K562 (cell line): ENCODE measurements around the gene DYRK1A. TPM values are rescaled to one million over a fixed set of nuclear protein-coding genes. Genes with fewer than 3 reads are reported as not detected.

Experiments used
- ATAC-seq: fragments of 200-7000 bp; cut with Tn5 transposase; 3 replicates; pipeline ENCODE4 v1.9.1; 2020; ENCODE audit warnings: moderate library complexity
- BruUV-seq: library from RNA; stranded (reverse); fragments of 400-500 nt; replicated peaks from 2 replicates; lab custom pipeline; 2021; lab: Mats Ljungman, UMichigan
- CTCF ChIA-PET: fragments of 300-600 bp; formaldehyde crosslinking; extraction: SDS; loops from one replicate; lab custom pipeline; 2021; ENCODE audit warnings: low intra/inter-chr PET ratio; lab: Yijun Ruan, JAX
- POLR2A ChIA-PET: fragments of 300-600, 350-650 bp; sonication (Branson Sonifier 250); formaldehyde crosslinking; extraction: SDS; loops from one replicate; lab custom pipeline; 2021; ENCODE audit warnings: antibody characterized with exemption, inconsistent platforms; lab: Yijun Ruan, JAX
- DNase-seq, 4 experiments: peaks; one replicate each; pipeline versions ENCODE4 v3.0.0 to v3.0.0-alpha.2; 2011 to 2018; ENCODE audit warnings: low spot score in 3 of 4, mixed read lengths in 3 of 4; ENCODE audit errors: extremely low read depth in 1 of 4
- FAIRE-seq: peaks from 2 replicates; lab custom pipeline; 2011; peaks lifted over from hg19 to GRCh38; lab: Jason Lieb, UNC
- H2AFZ ChIP-seq: 2 replicates; pipeline ENCODE4 v1.6.0; 2011; ENCODE audit warnings: low read depth, low read length, control low read depth, inconsistent platforms
- H3K27ac ChIP-seq: fragments of 200-600 bp; 3 replicates; pipeline ENCODE4 v1.8.0; 2011; ENCODE audit warnings: low read depth, mild to moderate bottlenecking, control low read depth, inconsistent platforms, low read length, moderate library complexity, mixed read lengths; ENCODE audit errors: extremely low read depth
- H3K27me3 ChIP-seq, 2 experiments: fragments of 300-600 bp in 1 of 2; 2 replicates in 1 of 2; 3 replicates in 1 of 2; pipeline versions ENCODE4 v1.6.0 to v1.8.0; 2011; ENCODE audit warnings: inconsistent platforms in 2 of 2, low read length in 2 of 2, mild to moderate bottlenecking in 1 of 2, mixed read lengths in 1 of 2, moderate library complexity in 1 of 2; ENCODE audit not compliant: control insufficient read depth in 2 of 2, insufficient read depth in 2 of 2
- H3K36me3 ChIP-seq: fragments of 300-600 bp; 3 replicates; pipeline ENCODE4 v1.8.0; 2011; ENCODE audit warnings: mild to moderate bottlenecking, low read length, inconsistent platforms; ENCODE audit not compliant: control insufficient read depth, insufficient read depth
- H3K4me1 ChIP-seq, 2 experiments: fragments of 200-600 bp in 1 of 2; replicated peaks in 1 of 2; 2 replicates in 1 of 2; 3 replicates in 1 of 2; pipeline versions ENCODE4 v1.5.1 to v1.8.0; 2011; ENCODE audit warnings: inconsistent platforms in 2 of 2, low read length in 2 of 2, mild to moderate bottlenecking in 1 of 2, mixed read lengths in 1 of 2, moderate library complexity in 1 of 2; ENCODE audit not compliant: control insufficient read depth in 2 of 2, insufficient read depth in 2 of 2
- H3K4me2 ChIP-seq: 2 replicates; pipeline ENCODE4 v1.6.1; 2011; ENCODE audit warnings: low read length, control low read depth, inconsistent platforms, mixed read lengths; ENCODE audit not compliant: insufficient read depth
- H3K4me3 ChIP-seq: fragments of 200-600 bp; sonication (generic), shearing (Covaris generic); 2 replicates; pipeline ENCODE4 v1.5.1; 2016; ENCODE audit warnings: control low read depth, inconsistent platforms
- H3K79me2 ChIP-seq: fragments of 200-600 bp; 3 replicates; pipeline ENCODE4 v1.8.0; 2011; ENCODE audit warnings: low read length, inconsistent platforms; ENCODE audit not compliant: control insufficient read depth, insufficient read depth
- H3K9ac ChIP-seq, 2 experiments: 2 replicates each; pipeline versions ENCODE4 v1.6.0 to v1.6.1; 2011; ENCODE audit warnings: low read depth in 2 of 2, low read length in 2 of 2, control low read depth in 1 of 2, inconsistent platforms in 1 of 2, mild to moderate bottlenecking in 1 of 2, mixed read lengths in 1 of 2; ENCODE audit not compliant: insufficient read depth in 1 of 2
- H3K9me1 ChIP-seq: one replicate; pipeline ENCODE4 v1.6.0; 2011; ENCODE audit warnings: inconsistent platforms, mild to moderate bottlenecking, low read length, moderate library complexity; ENCODE audit not compliant: control insufficient read depth, insufficient read depth
- H3K9me3 ChIP-seq: replicated peaks from 2 replicates; pipeline ENCODE4 v1.5.1; 2011; ENCODE audit warnings: low read depth, low read length, inconsistent platforms; ENCODE audit not compliant: control insufficient read depth, insufficient read depth
- H4K20me1 ChIP-seq: replicated peaks from 2 replicates; pipeline ENCODE4 v1.6.1; 2011; ENCODE audit warnings: low read length, inconsistent platforms, mixed read lengths; ENCODE audit not compliant: control insufficient read depth, insufficient read depth
- ELF4 ChIP-seq: fragments of 450-650 bp; formaldehyde crosslinking; IDR thresholded peaks from 2 replicates; pipeline ENCODE4 v1.4.0; 2022; ENCODE audit warnings: missing genetic modification characterization
- RBM34 ChIP-seq: fragments of 200-400 bp; formaldehyde crosslinking; IDR thresholded peaks from 2 replicates; pipeline ENCODE4 v1.6.1; 2018; ENCODE audit warnings: low read length, borderline replicate concordance; ENCODE audit not compliant: insufficient read depth
- SMC3 ChIP-seq: conservative IDR thresholded peaks from 2 replicates; pipeline ENCODE4 v1.6.1; 2011; ENCODE audit warnings: low read depth, low read length, improper control_type of control experiment; ENCODE audit not compliant: insufficient read depth
- TCFL5 ChIP-seq: fragments of 250-450 bp; sonication (Bioruptor Pico); conservative IDR thresholded peaks from 2 replicates; pipeline ENCODE4 v1.6.1; 2021; ENCODE audit warnings: mild to moderate bottlenecking, moderate library complexity, matching md5 sums
- YBX1 ChIP-seq: fragments of 450-650 bp; IDR thresholded peaks from 2 replicates; pipeline ENCODE4 v1.7.1; 2016; ENCODE audit warnings: mild to moderate bottlenecking
- ZBTB7A ChIP-seq: IDR thresholded peaks from 2 replicates; pipeline ENCODE4 v1.6.1; 2011; ENCODE audit warnings: low read depth, mild to moderate bottlenecking, low read length, moderate library complexity, borderline replicate concordance; ENCODE audit not compliant: control insufficient read depth
- ZNF696 ChIP-seq: fragments of 250-450 bp; sonication (Bioruptor Pico); conservative IDR thresholded peaks from 2 replicates; pipeline ENCODE4 v1.4.0; 2020; ENCODE audit warnings: mild to moderate bottlenecking, moderate library complexity
- ZNF785 ChIP-seq: fragments of 250-450 bp; sonication (Bioruptor Pico); IDR thresholded peaks from 2 replicates; pipeline ENCODE4 v1.4.0; 2020; ENCODE audit warnings: mild to moderate bottlenecking
- WGBS: fragments of 100-300 bp; shearing (Covaris generic); methylation state at CpG from one replicate; pipeline ENCODE4 v1.1.6; 2016; ENCODE audit warnings: low coverage, mixed read lengths; ENCODE audit not compliant: insufficient coverage; ENCODE audit errors: missing lambda C conversion rate; 5-methylcytosine and 5-hydroxymethylcytosine counted together
- in situ Hi-C: fragments of 300-500 bp; cut with MboI; formaldehyde crosslinking; loops from 4 replicates; pipeline ENCODE4 v1.15.0; 2018; ENCODE audit warnings: inconsistent platforms, mixed read lengths
- intact Hi-C: fragments of 100-400 bp; cut with micrococcal nuclease; formaldehyde crosslinking; loops from 2 replicates; pipeline ENCODE4 v1.14.2; 2022
- polyA plus RNA-seq, 8 experiments: library from polyadenylated mRNA; depleted of rRNA in 4 of 8; stranded (reverse) in 5 of 8; unstranded in 3 of 8; fragments of >200 nt; fragmentation: Nextera tagmentation in 2 of 8; fragmentation: Illumina TruSeq in 1 of 8; extraction: Ambion mirVana in 2 of 8; extraction: Trizol in 1 of 8; gene quantifications; 2 replicates each; pipeline versions ENCODE4 v1.2.1 to v1.2.3, GENCODE V29; 2011 to 2014; ENCODE audit warnings: inconsistent platforms in 1 of 8, missing spikeins in 1 of 8
- total RNA-seq, 7 experiments: library from RNA; depleted of rRNA in 6 of 7; stranded (reverse); fragments of >200 nt in 6 of 7; fragmentation: Illumina TruSeq in 2 of 7; extraction: Trizol in 2 of 7; gene quantifications; 2 replicates each; pipeline versions ENCODE4 v1.2.1 to v1.2.3, GENCODE V29; 2011 to 2021; ENCODE audit warnings: low replicate concordance in 1 of 7

Gene DYRK1A
- total and polyA plus RNA-seq, 9 of the 15 experiments (the other 6 are each of a cell fraction or from before 2014, with no cell fraction given): 3.7 to 64.8 (median 42.3) TPM

GRCh38 chr21:37551331-37551992 is 184.9 kb downstream of the DYRK1A start:
- Histone ChIP-seq H3K36me3 (no peaks in the 10 kb centered on the region), H3K4me1 (peaks cover 30 to 46% of the 10 kb centered on the region in 2 experiments), H2AFZ (peak overlapping the region; percentile 75), H4K20me1 (no peaks in the 10 kb centered on the region; the same call in 1 of the 2 replicates), H3K27ac (no peak overlapping the region), H3K4me2 (peak overlapping the region; percentile 53; the same call in 1 of the 2 replicates)
- CTCF ChIA-PET: no interaction called here
- BruUV-seq: no TSS peak
- TF ChIP-seq ELF4 (CRISPR knock-in tag) (no peak), ZNF696 (CRISPR knock-in tag) (no peak), RBM34 (no peak), ZNF785 (CRISPR knock-in tag) (no peak), TCFL5 (CRISPR knock-in tag) (no peak), YBX1 (no peak), ZBTB7A (no peak), SMC3 (no peak)
- TF ChIP-seq, all 486 proteins: peak for 0
- Histone ChIP-seq H3K79me2 (no peaks in the 10 kb centered on the region), H3K9me3 (no peaks in the 10 kb centered on the region), H3K9ac (peak overlapping the region in 1 of 2 experiments; percentile 53; a peak in 1 of 4 replicates), H3K27me3 (peaks cover 3 to 4% of the 10 kb centered on the region in 2 experiments; a peak in 1 of 5 replicates), H3K9me1 (no peaks in the 10 kb centered on the region), H3K4me3 (no peak overlapping the region)
- POLR2A ChIA-PET: interaction anchor here (2.1 kb wide), 1 partner anchor 13 kb away, joined by 28 read pairs; no protein-coding TSS in a partner anchor
- 59% methylated on average over 21 of the region's 21 CpGs for WGBS
- in situ Hi-C loops (no loop called here), intact Hi-C loops (no loop called here)
- FAIRE-seq: no peak
- no peak for ATAC-seq
- no peak for DNase-seq
